Placental epithelial cell (primary cell): Measurements from ENCODE around the gene MARK2. TPM values are rescaled to one million over a fixed set of nuclear protein-coding genes. Genes with fewer than 3 reads are reported as not detected.

ENCODE experiments used
- small RNA-seq: library from RNA; depleted of rRNA; stranded (forward); fragments of <200 nt; gene quantifications from one replicate; pipeline ENCODE3, GENCODE V24; 2012
- total RNA-seq: library from RNA; depleted of rRNA; stranded (reverse); fragments of >200 nt; gene quantifications from 2 replicates; pipeline ENCODE4 v1.2.3, GENCODE V29; 2012

The MARK2 gene
- total RNA-seq: 31.4 and 37.7 TPM in 2 replicates

DNA sequence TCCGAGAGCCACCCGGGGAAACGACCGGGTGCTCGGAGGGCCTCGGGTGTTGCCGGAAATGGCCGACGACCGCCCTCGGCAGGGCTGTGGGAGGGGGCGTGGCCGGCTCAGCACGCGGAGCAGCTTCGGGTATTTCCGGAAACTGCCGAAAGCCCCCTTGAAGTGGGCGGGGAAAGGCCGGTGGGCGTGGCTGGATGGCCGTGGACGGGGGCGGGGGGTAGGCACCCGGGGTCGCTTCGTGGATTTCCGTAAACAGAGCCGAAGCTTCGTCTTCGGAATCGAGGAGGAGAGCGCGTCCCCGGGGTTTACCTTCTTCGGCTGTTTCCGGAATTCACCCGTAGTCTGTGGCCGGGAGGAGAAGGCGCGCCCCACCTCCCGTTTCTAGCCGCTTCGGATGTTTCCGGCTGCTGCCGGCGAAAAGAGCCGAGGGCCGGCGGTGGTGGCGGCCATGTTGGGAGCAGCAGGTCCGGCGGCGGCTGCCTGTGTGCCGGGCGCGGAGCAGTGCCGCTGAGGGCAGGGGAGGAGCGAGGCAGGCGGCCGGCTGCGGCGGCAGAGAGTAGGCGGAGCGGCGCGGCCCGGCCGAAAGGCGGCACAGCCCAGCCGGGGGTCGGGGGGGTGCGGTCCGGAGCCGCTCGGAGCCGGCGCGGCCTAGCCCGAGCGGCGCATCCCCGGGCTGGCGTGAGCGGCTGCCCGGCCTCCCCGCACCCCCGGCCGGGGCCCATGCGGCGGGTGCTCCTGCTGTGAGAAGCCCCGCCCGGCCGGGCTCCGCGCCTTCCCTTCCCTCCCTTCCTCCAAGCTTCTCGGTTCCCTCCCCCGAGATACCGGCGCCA is at the start of gene MARK2:
Gene MARK2, plus strand, starts transcription at position 433 of the 830 bp plus-strand sequence. Its CDS starts 397 bp downstream, at position 830.

DNA sequence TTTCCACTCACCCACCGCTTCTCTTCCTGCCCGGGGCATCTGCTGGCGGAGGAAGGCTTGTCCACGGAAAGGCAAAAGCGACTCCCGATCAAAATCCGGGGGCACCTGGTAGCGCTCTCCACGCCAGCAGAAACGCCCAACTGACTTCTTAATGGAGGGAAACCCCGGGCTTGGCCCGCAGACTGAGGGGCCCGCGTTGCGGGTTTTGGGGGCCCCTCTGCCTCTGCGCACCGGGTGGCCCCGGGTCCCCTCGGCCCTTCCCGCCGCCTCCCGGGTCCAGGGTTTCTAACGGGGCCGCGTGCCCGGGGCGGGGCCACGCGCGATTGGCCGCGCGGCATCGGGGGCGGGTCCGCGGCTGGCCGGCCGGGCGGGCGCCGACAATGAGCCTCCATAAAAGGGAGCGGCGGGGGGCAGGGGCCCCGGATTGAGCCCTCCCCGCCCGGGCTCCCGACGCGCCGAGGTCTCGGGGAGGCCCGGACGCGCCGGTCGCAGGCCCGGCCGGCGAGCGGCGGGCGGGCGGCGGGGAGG is 25.8 kb upstream of the MARK2 start, which contains the start of gene SPINDOC:
Gene SPINDOC, plus strand, starts transcription at position 422 of the 528 bp plus-strand sequence. CDS start 231 bp downstream, outside the sequence.

DNA sequence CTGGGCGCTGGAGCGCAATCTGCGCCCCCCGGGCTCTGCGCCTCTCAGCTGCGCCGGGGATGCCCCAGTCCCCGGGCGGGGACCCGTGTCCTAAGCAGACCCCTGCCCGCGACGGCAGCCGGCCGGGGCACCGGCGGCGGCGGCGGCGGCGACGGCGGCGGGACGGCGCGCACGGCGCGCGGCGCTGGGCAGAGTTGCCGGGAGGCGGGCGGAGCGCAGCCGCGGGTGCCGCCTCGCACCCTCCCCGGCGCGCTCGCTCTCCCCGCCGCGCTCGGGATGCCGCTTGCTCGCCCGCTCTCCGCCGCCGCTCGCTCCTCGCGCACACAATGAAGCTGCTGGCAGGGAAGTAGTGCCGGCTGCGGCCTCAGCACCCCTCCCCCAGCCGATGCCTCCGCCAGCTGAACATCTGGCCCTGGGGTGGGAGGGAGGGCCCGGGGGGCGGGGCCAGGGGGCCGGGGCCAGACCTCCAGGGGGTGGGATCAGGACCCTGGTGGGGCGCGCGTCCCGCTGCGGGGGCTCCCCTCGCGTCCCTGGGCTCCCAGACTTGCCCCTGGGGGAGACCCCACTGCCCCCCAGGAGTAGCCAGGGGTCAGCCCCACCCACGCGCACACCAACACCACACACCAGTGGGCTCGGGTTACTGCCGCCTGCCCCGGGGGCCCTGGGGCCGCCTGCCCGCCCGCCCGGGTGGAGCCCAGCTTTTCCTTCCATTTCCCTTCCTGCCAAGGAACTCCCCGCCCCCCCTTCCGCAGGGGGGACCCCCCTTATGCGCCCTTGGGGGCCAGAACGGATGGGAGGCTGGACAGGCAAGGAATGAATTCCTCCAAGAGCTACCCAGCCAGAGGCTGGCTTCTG is 78.2 kb downstream of the MARK2 start, which contains the start of gene RCOR2:
Gene RCOR2, minus strand, starts transcription at position 328 of the 855 bp plus-strand sequence. CDS start 708 bp downstream, outside the sequence.

DNA sequence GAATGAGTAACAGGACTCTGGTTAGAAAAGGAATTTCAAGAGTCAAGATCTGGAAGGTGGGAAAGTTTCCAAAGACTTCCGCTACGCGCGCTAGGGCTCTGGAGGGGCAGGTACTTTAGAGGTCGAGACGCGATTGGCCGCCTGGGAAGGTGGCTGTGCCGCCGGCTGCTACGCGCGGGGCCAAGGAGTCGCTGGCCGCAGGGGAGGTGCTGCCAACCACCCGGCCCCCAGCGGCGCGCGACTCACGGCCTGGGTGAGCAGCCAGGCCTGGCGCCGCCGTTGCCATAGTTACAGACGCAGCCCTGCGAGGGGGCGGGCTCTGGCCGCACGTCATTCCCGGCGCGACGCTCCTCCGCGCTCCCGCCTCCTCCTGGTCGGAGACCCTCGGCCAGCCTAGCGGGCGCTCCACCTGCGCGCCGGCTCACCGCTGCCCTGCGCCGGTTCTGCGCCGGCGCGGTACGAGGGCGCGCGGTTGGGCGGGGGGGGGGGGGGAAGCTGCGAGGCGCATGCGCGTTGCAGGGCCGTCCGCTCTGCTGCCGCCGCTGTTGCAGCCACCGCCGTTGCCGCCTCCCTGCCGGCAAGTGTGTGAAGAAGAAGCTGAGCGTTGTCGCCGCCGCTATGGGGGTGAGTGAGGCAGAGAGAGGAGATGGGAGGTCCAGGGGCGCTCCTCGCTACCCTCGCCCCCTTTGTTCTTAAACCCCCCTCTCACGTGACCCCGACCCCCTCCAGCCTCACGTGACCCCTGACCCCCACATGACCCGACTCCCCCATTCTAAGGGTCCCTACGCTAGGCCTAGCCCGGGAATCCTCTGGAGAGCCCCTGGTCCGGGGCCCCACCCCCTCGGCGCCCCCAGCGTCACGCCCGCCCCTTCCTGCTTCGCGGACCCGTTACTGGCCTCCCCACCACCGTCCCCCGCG is 99.8 kb downstream of the MARK2 start, which contains the start of gene NAA40:
Gene NAA40, plus strand, starts transcription at position 524 of the 918 bp plus-strand sequence. Its CDS starts 95 bp downstream, at position 619.

Small RNAs within 50 kb of the gene (small RNA-seq; reads per million reads assigned to genes)
- gene AP006289.1 (not detected), gene RN7SL596P (not detected), gene RNU6-1306P (not detected)

Other genes starting within 250 kb of the MARK2 start
- 8.6 and 18.3 TPM in 2 replicates for gene PLAAT3, start 224.7 kb upstream of the MARK2 start, total RNA-seq
- 90.3 and 134 TPM in 2 replicates for gene ATL3, start 167.7 kb upstream of the MARK2 start, total RNA-seq
- gene RTN3, start 157.6 kb upstream of the MARK2 start, total RNA-seq: 37.3 and 42.4 TPM in 2 replicates
- gene ZFTA, start 70.3 kb upstream of the MARK2 start, total RNA-seq: 25.2 and 27.9 TPM in 2 replicates
- gene SPINDOC, start 25.7 kb upstream of the MARK2 start, total RNA-seq: 16.6 and 27.9 TPM in 2 replicates
- gene RCOR2, start 78.1 kb downstream of the MARK2 start, total RNA-seq: 2.9 and 4.3 TPM in 2 replicates
- gene NAA40, start 99.9 kb downstream of the MARK2 start, total RNA-seq: 12.1 and 13.7 TPM in 2 replicates
- gene COX8A, start 135.5 kb downstream of the MARK2 start, total RNA-seq: 284 and 546 TPM in 2 replicates
- gene OTUB1, start 147.3 kb downstream of the MARK2 start, total RNA-seq: 33.8 and 51.9 TPM in 2 replicates
- gene FLRT1, start 196.8 kb downstream of the MARK2 start, total RNA-seq: not detected in 2 replicates